Neural crest cell (in vitro differentiated cells): ENCODE results near the gene AMPD2. TPM values are rescaled to one million over a fixed set of nuclear protein-coding genes. Genes with fewer than 3 reads are reported as not detected.

Experiments used
- DNase-seq: peaks from one replicate; pipeline ENCODE4 v3.0.0; 2021; ENCODE audit warnings: low read depth, mixed read lengths, low spot score
- H3K27ac Mint-ChIP-seq: one replicate; pipeline ENCODE4 v1.8.0; 2021; ENCODE audit warnings: mild to moderate bottlenecking, mixed read lengths; ENCODE audit not compliant: unreplicated experiment
- H3K27me3 Mint-ChIP-seq: 2 replicates; pipeline ENCODE4 v1.8.0; 2021; ENCODE audit warnings: low read depth, mild to moderate bottlenecking, mixed read lengths
- H3K36me3 Mint-ChIP-seq: 2 replicates; pipeline ENCODE4 v1.8.0; 2021; ENCODE audit warnings: low read depth, mild to moderate bottlenecking, mixed read lengths
- H3K4me1 Mint-ChIP-seq: 2 replicates; pipeline ENCODE4 v1.8.0; 2021; ENCODE audit warnings: mixed read lengths
- H3K4me3 Mint-ChIP-seq: one replicate; pipeline ENCODE4 v1.8.0; 2021; ENCODE audit warnings: mild to moderate bottlenecking, mixed read lengths
- H3K9me3 Mint-ChIP-seq: 2 replicates; pipeline ENCODE4 v1.8.0; 2021; ENCODE audit warnings: mixed read lengths
- total RNA-seq: library from RNA; stranded (reverse); gene quantifications from 2 replicates; pipeline ENCODE4 v1.2.1, GENCODE V29; 2021
- TF ChIP-seq, protein P1 (sequence below): fragments of 200-600 bp; sonication (generic); conservative IDR thresholded peaks from 2 replicates; pipeline ENCODE4 v1.5.0; 2021; ENCODE audit warnings: antibody characterized with exemption, mild to moderate bottlenecking

Gene AMPD2
- total RNA-seq, 1 donor from 2014 or later: 105 TPM

- TF ChIP-seq, protein P1, sequence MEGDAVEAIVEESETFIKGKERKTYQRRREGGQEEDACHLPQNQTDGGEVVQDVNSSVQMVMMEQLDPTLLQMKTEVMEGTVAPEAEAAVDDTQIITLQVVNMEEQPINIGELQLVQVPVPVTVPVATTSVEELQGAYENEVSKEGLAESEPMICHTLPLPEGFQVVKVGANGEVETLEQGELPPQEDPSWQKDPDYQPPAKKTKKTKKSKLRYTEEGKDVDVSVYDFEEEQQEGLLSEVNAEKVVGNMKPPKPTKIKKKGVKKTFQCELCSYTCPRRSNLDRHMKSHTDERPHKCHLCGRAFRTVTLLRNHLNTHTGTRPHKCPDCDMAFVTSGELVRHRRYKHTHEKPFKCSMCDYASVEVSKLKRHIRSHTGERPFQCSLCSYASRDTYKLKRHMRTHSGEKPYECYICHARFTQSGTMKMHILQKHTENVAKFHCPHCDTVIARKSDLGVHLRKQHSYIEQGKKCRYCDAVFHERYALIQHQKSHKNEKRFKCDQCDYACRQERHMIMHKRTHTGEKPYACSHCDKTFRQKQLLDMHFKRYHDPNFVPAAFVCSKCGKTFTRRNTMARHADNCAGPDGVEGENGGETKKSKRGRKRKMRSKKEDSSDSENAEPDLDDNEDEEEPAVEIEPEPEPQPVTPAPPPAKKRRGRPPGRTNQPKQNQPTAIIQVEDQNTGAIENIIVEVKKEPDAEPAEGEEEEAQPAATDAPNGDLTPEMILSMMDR: no peak
- Mint-ChIP-seq H3K36me3 (no peaks in the 10 kb centered on the region), H3K27ac (no peak overlapping the region), H3K4me3 (peak overlapping the region; percentile 96), H3K27me3 (no peaks in the 10 kb centered on the region), H3K4me1 (peaks cover 54% of the 10 kb centered on the region), H3K9me3 (no peaks in the 10 kb centered on the region)
- DNase-seq: no peak
These were observed 2.7 kb downstream of the AMPD2 start for GRCh38 chr1:109622137-109622892.

DNA sequence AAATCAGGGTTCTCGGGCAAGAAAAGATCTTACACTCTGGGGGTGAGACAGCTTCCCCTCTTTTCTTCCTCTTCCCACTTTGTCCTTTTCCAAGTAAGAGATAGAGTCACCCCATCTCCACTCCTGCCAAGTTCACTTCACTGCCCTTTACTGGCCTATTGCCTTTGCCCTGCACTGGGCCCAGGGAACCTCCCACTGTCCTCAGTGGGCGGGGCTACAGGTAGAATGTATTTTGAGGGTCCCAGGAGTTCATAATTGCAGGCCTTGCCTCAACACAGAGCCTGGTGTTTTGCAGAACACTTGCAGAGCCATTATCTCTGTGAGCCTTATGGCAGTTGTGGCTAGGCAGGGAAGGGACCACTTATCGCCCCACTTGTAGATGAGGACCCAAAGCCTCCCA, 3.3 kb downstream of the AMPD2 start:
- H3K27ac Mint-ChIP-seq: peak overlapping the region; percentile 43

DNA sequence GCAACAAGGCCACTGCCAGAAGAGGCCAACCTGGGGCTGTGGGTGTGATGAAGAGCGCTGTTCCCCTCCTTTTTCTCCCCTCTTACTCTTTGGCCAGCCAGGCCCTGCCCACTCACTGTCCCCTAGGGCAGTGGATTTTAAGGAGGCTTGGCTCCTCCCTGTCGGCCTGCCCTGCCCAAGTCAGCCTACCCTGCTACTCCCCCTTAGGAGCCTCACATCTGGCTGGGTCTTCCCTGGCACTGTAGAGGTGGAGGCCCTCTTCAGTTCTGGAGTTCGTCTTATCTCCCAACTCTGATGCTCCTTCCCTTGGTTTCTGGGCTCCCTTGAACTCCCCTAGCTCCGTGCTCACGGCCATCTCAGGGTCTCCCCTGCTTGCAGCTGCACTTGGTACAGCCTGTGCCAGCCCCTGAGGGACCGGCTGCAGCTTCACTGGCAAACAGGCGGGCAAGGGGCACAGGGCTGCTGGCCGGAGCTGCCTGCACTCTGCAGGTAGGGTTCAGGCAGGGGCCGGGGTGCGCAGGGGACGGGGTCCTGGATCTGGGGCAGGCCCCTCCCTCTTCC, 4.0 kb downstream of the AMPD2 start:
- Mint-ChIP-seq H3K27ac (no peak overlapping the region), H3K36me3 (no peaks in the 10 kb centered on the region), H3K27me3 (no peaks in the 10 kb centered on the region), H3K9me3 (no peaks in the 10 kb centered on the region), H3K4me3 (peak overlapping the region; percentile 61), H3K4me1 (peaks cover 45% of the 10 kb centered on the region)
- TF ChIP-seq, protein P1: no peak
- no peak for DNase-seq

More for the DNA sequence above, 3.3 kb downstream of the AMPD2 start:
- TF ChIP-seq, protein P1: no peak
- no peak for DNase-seq
- no peaks in the 10 kb centered on the region for H3K9me3 Mint-ChIP-seq
- H3K4me3 Mint-ChIP-seq: peak overlapping the region; percentile 96
- H3K4me1 Mint-ChIP-seq: peaks cover 49% of the 10 kb centered on the region
- H3K27me3 Mint-ChIP-seq: no peaks in the 10 kb centered on the region
- no peaks in the 10 kb centered on the region for H3K36me3 Mint-ChIP-seq

- Mint-ChIP-seq H3K27ac (no peak overlapping the region), H3K4me1 (peaks cover 38% of the 10 kb centered on the region), H3K27me3 (no peaks in the 10 kb centered on the region), H3K36me3 (peaks cover 1% of the 10 kb centered on the region), H3K9me3 (no peaks in the 10 kb centered on the region), H3K4me3 (peak overlapping the region; percentile 15)
- TF ChIP-seq, protein P1: no peak
- no peak for DNase-seq
These were observed 4.8 kb downstream of the AMPD2 start for GRCh38 chr1:109624201-109625010.

DNA sequence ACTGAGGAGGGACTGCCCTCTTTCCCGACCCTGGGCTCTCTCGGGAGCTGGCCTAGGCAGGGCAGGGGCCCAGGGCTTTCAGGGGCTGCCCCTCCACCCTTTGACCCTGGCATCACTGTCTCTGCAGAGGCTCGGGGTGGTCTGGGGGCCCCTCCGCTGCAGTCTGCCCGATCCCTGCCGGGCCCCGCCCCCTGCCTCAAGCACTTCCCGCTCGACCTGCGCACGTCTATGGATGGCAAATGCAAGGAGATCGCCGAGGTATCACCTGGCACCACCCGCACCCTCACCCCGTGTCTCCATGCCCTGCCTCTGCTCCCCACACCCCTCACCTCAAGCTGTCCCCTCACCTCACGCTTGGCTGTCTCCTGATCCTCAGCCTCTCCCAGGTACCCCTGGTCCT, 5.5 kb downstream of the AMPD2 start:
- DNase-seq: no peak
- H3K27ac Mint-ChIP-seq: peak overlapping the region; percentile 81
- peaks cover 3% of the 10 kb centered on the region for H3K36me3 Mint-ChIP-seq

More for the DNA sequence above, 5.5 kb downstream of the AMPD2 start:
- no peak overlapping the region for H3K4me3 Mint-ChIP-seq
- H3K9me3 Mint-ChIP-seq: no peaks in the 10 kb centered on the region
- H3K27me3 Mint-ChIP-seq: no peaks in the 10 kb centered on the region
- TF ChIP-seq, protein P1: no peak
- H3K4me1 Mint-ChIP-seq: peaks cover 33% of the 10 kb centered on the region
